Measurements from ENCODE around the gene PARP12.
A peak's percentile ranks its signal among the peaks of the same experiment; 100 is the strongest.

The PARP12 gene

GRCh38 chr7:139984642-139985539 lies 77.9 kb downstream of the PARP12 start:
- no peak overlapping the region for H3K27ac Mint-ChIP-seq

GRCh38 chr7:139982927-139983920 lies 79.5 kb downstream of the PARP12 start:
- no peak for ATAC-seq
- H3K27me3 Mint-ChIP-seq: peaks cover 20% of the 10 kb centered on the region

More at GRCh38 chr7:139984642-139985539, 77.9 kb downstream of the PARP12 start:
- H3K4me3 Mint-ChIP-seq: no peak overlapping the region
- H3K9me3 Mint-ChIP-seq: no peaks in the 10 kb centered on the region
- ATAC-seq (no peak), DNase-seq (no peak)
- H3K27me3 Mint-ChIP-seq: peaks cover 20% of the 10 kb centered on the region
- H3K4me1 Mint-ChIP-seq: peaks cover 11% of the 10 kb centered on the region

GRCh38 chr7:139981511-139981895 lies 81.2 kb downstream of the PARP12 start:
- ATAC-seq: no peak
- H3K27ac Mint-ChIP-seq: no peak overlapping the region
- H3K4me3 Mint-ChIP-seq: no peak overlapping the region
- no peaks in the 10 kb centered on the region for H3K9me3 Mint-ChIP-seq
- peaks cover 20% of the 10 kb centered on the region for H3K27me3 Mint-ChIP-seq
- no peak for DNase-seq
- H3K4me1 Mint-ChIP-seq: peaks cover 18% of the 10 kb centered on the region

More at GRCh38 chr7:139982927-139983920, 79.5 kb downstream of the PARP12 start:
- peaks cover 11% of the 10 kb centered on the region for H3K4me1 Mint-ChIP-seq
- no peak for DNase-seq
- H3K4me3 Mint-ChIP-seq: no peak overlapping the region
- H3K27ac Mint-ChIP-seq: no peak overlapping the region
- no peaks in the 10 kb centered on the region for H3K9me3 Mint-ChIP-seq

- no peak overlapping the region for H3K4me3 Mint-ChIP-seq
- ATAC-seq: no peak
- no peaks in the 10 kb centered on the region for H3K9me3 Mint-ChIP-seq
- H3K27me3 Mint-ChIP-seq: no peaks in the 10 kb centered on the region
- peak overlapping the region in 1 of 2 donors; percentile 20 for H3K27ac Mint-ChIP-seq
- H3K4me1 Mint-ChIP-seq: peaks cover 18% of the 10 kb centered on the region
- DNase-seq: no peak
Measured at GRCh38 chr7:139976838-139977656, 85.7 kb downstream of the PARP12 start.

- DNase-seq (no peak), ATAC-seq (no peak)
- H3K4me3 Mint-ChIP-seq: no peak overlapping the region
- no peaks in the 10 kb centered on the region for H3K27me3 Mint-ChIP-seq
- H3K27ac Mint-ChIP-seq: no peak overlapping the region
- no peaks in the 10 kb centered on the region for H3K9me3 Mint-ChIP-seq
- peaks cover 18% of the 10 kb centered on the region for H3K4me1 Mint-ChIP-seq
Measured at GRCh38 chr7:139976055-139976837, 86.5 kb downstream of the PARP12 start.

- Mint-ChIP-seq H3K9me3 (no peaks in the 10 kb centered on the region), H3K27ac (no peak overlapping the region), H3K4me3 (no peak overlapping the region), H3K27me3 (no peaks in the 10 kb centered on the region), H3K4me1 (peaks cover 7% of the 10 kb centered on the region)
- ATAC-seq (no peak), DNase-seq (no peak)
Measured at GRCh38 chr7:139974179-139974811, 88.5 kb downstream of the PARP12 start.

Measured in stimulated activated naive CD8-positive, alpha-beta T cell treated with anti-CD3 and anti-CD28 coated beads, Interleukin-15, amount 100 ng/mL, for 72 hours (primary cell).